BLaER1 treated with 17β-estradiol and CSF1 and Interleukin-3, amounts not matched to agents 10 nM and 100 nM (cell line): ENCODE results near the gene HIBADH.
"Not testable (repeated sequence)": the region's sequence is repeated elsewhere in the genome, so short reads cannot be mapped to it uniquely, and the experiment has no call there.

Source experiments
- H3K27ac ChIP-seq, 11 experiments: shearing (Covaris generic); formaldehyde crosslinking; 2 replicates each; pipeline ENCODE4 v1.8.1; 2022
- H3K27me3 ChIP-seq, 11 experiments: shearing (Covaris generic); formaldehyde crosslinking; 2 replicates each; pipeline ENCODE4 v1.8.1; 2022
- H3K36me3 ChIP-seq, 11 experiments: shearing (Covaris generic); formaldehyde crosslinking; 2 replicates each; pipeline ENCODE4 v1.8.1; 2022
- H3K4me1 ChIP-seq, 10 experiments: shearing (Covaris generic); formaldehyde crosslinking; 2 replicates each; pipeline ENCODE4 v1.8.1; 2022
- H3K4me2 ChIP-seq, 11 experiments: shearing (Covaris generic); formaldehyde crosslinking; 2 replicates each; pipeline ENCODE4 v1.8.1; 2022
- H3K4me3 ChIP-seq, 10 experiments: shearing (Covaris generic); formaldehyde crosslinking; 2 replicates each; pipeline ENCODE4 v1.8.1; 2022
- H3K9ac ChIP-seq, 11 experiments: shearing (Covaris generic); formaldehyde crosslinking; 2 replicates each; pipeline ENCODE4 v1.8.1; 2022
- H3K9me3 ChIP-seq, 11 experiments: shearing (Covaris generic); formaldehyde crosslinking; replicated peaks in 1 of 11; 2 replicates each; pipeline ENCODE4 v1.8.1; 2022
- H4K20me1 ChIP-seq, 11 experiments: shearing (Covaris generic); formaldehyde crosslinking; 2 replicates each; pipeline ENCODE4 v1.8.1; 2022
- Cebpa-rat ChIP-seq, 11 experiments: shearing (Covaris generic); IDR thresholded peaks; 2 replicates each; pipeline ENCODE4 v1.8.1; 2022

Gene HIBADH

DNA sequence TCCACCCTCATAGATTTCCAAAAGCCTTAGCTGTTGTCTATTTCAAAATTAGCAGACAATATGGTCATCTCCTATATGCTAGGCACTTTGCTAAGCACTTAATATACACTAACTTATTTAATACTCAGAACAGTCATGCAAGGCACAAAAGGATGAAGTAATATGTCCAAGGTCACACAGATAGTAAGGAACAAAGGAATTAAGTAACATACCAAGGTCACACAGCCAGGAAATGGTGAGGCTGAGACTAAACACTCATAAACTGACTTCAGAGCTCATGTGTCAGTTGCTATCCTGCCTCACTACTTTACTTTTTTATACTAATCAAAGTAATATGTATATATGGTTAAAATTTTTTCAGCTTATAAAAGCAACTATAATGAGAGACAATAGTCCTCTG, 23.6 kb upstream of the HIBADH start:
- H3K4me2 ChIP-seq = no peak overlapping the region
- no peak overlapping the region for H3K4me3 ChIP-seq
- H3K4me1 ChIP-seq = peaks cover 0 to 9% (median 7%) of the 10 kb centered on the region in 10 experiments; a peak in 12 of 20 replicates
- H3K27ac ChIP-seq = no peak overlapping the region
- H3K9ac ChIP-seq = no peak overlapping the region
- H3K27me3 ChIP-seq = no peaks in the 10 kb centered on the region
- no peaks in the 10 kb centered on the region for H3K36me3 ChIP-seq
- TF ChIP-seq Cebpa-rat (IDR thresholded peaks at IDR 0.05) = no peak
- H4K20me1 ChIP-seq = no peaks in the 10 kb centered on the region
- H3K9me3 ChIP-seq = peaks cover 0 to 3% (median 0%) of the 10 kb centered on the region in 11 experiments; a peak in 1 of 22 replicates

GRCh38 chr7:27685893-27686292, 23.2 kb upstream of the HIBADH start:
- Histone ChIP-seq H4K20me1 (no peaks in the 10 kb centered on the region), H3K9ac (no peak overlapping the region), H3K27ac (no peak overlapping the region), H3K27me3 (no peaks in the 10 kb centered on the region), H3K36me3 (no peaks in the 10 kb centered on the region), H3K9me3 (peaks cover 0 to 3% (median 0%) of the 10 kb centered on the region in 11 experiments; a peak in 1 of 22 replicates), H3K4me2 (no peak overlapping the region), H3K4me3 (no peak overlapping the region), H3K4me1 (peaks cover 0 to 9% (median 7%) of the 10 kb centered on the region in 10 experiments; a peak in 12 of 20 replicates)
- TF ChIP-seq Cebpa-rat (IDR thresholded peaks at IDR 0.05) = no peak

GRCh38 chr7:27685209-27685608, 22.5 kb upstream of the HIBADH start:
- Histone ChIP-seq H3K36me3 (no peaks in the 10 kb centered on the region), H3K4me2 (no peak overlapping the region), H3K9ac (no peak overlapping the region), H3K4me1 (peaks cover 0 to 9% (median 7%) of the 10 kb centered on the region in 10 experiments; a peak in 12 of 20 replicates), H3K27ac (no peak overlapping the region), H3K4me3 (no peak overlapping the region), H3K9me3 (peaks cover 0 to 3% (median 0%) of the 10 kb centered on the region in 11 experiments; a peak in 1 of 22 replicates), H4K20me1 (no peaks in the 10 kb centered on the region), H3K27me3 (no peaks in the 10 kb centered on the region)
- TF ChIP-seq Cebpa-rat (IDR thresholded peaks at IDR 0.05) = no peak

GRCh38 chr7:27684491-27684890, 21.8 kb upstream of the HIBADH start:
- no peak overlapping the region for H3K4me3 ChIP-seq
- no peaks in the 10 kb centered on the region for H3K27me3 ChIP-seq
- H3K4me1 ChIP-seq = peaks cover 0 to 5% (median 2%) of the 10 kb centered on the region in 10 experiments; a peak in 12 of 20 replicates
- no peak overlapping the region for H3K9ac ChIP-seq
- no peaks in the 10 kb centered on the region for H4K20me1 ChIP-seq
- H3K27ac ChIP-seq = no peak overlapping the region
- TF ChIP-seq Cebpa-rat (IDR thresholded peaks at IDR 0.05) = no peak
- no peaks in the 10 kb centered on the region for H3K36me3 ChIP-seq
- peaks cover 0 to 3% (median 0%) of the 10 kb centered on the region in 11 experiments; a peak in 1 of 22 replicates for H3K9me3 ChIP-seq
- H3K4me2 ChIP-seq = no peak overlapping the region

GRCh38 chr7:27680610-27681009, 17.9 kb upstream of the HIBADH start:
- Histone ChIP-seq H3K9me3 (no peaks in the 10 kb centered on the region), H4K20me1 (no peaks in the 10 kb centered on the region), H3K36me3 (no peaks in the 10 kb centered on the region), H3K27ac (no peak overlapping the region), H3K4me2 (no peak overlapping the region), H3K4me3 (no peak overlapping the region), H3K27me3 (no peaks in the 10 kb centered on the region), H3K4me1 (peaks cover 0 to 6% (median 0%) of the 10 kb centered on the region in 10 experiments; a peak in 2 of 20 replicates), H3K9ac (no peak overlapping the region)
- TF ChIP-seq Cebpa-rat (IDR thresholded peaks at IDR 0.05) = no peak

DNA sequence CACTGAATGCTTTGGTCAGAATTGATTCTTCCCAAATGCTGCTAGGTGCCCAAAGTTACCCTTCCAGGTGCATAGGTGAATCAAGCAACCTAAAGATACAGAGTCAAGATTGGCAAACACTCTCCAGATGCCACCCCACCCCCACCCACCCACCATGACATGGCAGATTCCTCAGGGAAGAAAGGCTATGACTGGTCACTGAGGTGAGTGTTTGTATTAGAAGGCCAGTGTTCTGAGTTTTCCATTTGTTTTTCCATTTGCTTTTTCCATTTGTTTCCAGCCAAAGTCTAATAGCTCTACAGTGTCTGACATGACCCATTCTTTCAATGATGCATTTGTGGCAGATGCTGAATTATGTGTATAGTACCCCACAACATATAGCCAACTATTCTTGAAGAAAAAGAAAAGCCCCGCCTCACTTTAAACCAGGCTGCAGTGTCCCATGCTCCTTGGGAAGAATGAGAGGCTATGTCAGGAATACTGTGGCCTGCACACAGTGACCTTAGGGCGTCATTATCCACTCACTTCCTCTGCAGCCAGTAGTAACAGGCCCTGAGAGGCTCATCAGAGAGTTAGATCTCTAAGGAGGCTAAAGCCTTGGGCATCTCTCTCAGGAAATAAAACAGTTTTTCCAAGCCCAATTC, 16.1 kb upstream of the HIBADH start:
- H3K27me3 ChIP-seq = no peaks in the 10 kb centered on the region
- peaks cover 0 to 4% (median 0%) of the 10 kb centered on the region in 11 experiments; a peak in 1 of 22 replicates for H3K9me3 ChIP-seq
- H3K27ac ChIP-seq = no peak overlapping the region
- no peak for TF ChIP-seq Cebpa-rat (IDR thresholded peaks at IDR 0.05)
- H3K4me1 ChIP-seq = peaks cover 0 to 6% (median 0%) of the 10 kb centered on the region in 10 experiments; a peak in 2 of 20 replicates
- H4K20me1 ChIP-seq = no peaks in the 10 kb centered on the region
- no peak overlapping the region for H3K4me2 ChIP-seq
- H3K4me3 ChIP-seq = no peak overlapping the region
- H3K9ac ChIP-seq = no peak overlapping the region
- H3K36me3 ChIP-seq = no peaks in the 10 kb centered on the region

DNA sequence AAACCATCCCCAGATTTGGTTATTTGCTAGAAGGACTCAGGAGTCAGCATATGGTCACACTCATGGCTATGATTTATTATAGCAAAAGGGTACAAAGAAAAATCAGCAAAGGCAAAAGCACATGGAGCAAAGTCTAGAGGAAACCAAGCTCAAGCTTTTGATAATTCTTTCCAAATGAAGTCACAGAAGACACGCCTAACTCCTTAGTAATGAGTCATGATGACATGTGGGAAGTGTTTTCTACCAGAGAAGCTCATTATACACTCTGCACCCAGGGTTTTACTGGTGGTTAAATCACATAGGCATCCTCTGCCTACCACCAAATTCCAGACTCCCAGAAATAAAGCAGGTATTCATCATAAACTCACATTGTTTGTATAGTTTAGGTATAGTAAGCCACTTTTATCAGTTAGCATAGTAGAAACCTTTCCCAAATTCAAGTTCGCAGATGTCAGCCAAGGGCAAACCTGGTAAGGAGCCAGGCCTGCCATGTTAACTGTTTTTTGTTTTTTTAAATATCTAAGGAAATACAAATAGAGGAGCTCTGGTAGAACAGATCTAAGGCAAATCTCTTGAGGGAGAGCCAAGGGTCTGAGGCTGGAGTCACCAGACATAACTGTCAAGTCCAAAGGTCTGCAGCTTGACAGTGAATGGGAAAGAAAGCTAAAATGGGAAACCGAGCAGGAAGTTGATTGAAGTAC, 15.4 kb upstream of the HIBADH start:
- H3K4me2 ChIP-seq = no peak overlapping the region

GRCh38 chr7:27674126-27674525, 11.4 kb upstream of the HIBADH start:
- H4K20me1 ChIP-seq, H3K27ac ChIP-seq, H3K36me3 ChIP-seq, H3K4me2 ChIP-seq, H3K9ac ChIP-seq, H3K27me3 ChIP-seq, H3K4me3 ChIP-seq, H3K4me1 ChIP-seq: not testable (repeated sequence)
- peaks cover 0 to 14% (median 4%) of the 10 kb centered on the region in 11 experiments; a peak in 5 of 22 replicates for H3K9me3 ChIP-seq

More for the DNA sequence above, 15.4 kb upstream of the HIBADH start:
- Histone ChIP-seq H4K20me1 (no peaks in the 10 kb centered on the region), H3K4me3 (no peak overlapping the region), H3K36me3 (no peaks in the 10 kb centered on the region), H3K27me3 (no peaks in the 10 kb centered on the region), H3K9ac (no peak overlapping the region), H3K27ac (no peak overlapping the region), H3K4me1 (peaks cover 0 to 6% (median 0%) of the 10 kb centered on the region in 10 experiments; a peak in 2 of 20 replicates), H3K9me3 (peaks cover 0 to 11% (median 4%) of the 10 kb centered on the region in 11 experiments; a peak in 5 of 22 replicates)
- no peak for TF ChIP-seq Cebpa-rat (IDR thresholded peaks at IDR 0.05)

DNA sequence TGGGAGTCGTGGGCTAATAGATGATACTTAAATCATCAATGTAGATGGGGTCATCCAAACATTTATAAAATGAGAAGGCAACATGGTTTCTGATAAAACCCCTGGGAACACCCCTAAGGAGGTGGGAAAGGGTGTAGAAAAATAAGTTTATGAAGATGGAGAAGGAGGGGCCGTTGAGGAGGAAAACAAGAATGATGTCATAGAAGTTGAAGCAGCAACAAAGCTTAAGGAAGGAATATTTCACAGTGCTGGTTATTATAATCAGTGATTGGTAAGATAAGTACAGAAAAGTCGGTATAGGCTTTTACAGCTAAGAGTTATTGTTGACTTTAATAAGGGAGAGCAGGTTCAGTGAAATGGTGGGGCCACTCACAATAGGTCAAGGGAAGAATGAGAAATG, 9.0 kb upstream of the HIBADH start:
- no peaks in the 10 kb centered on the region for H3K27me3 ChIP-seq
- no peaks in the 10 kb centered on the region for H3K4me1 ChIP-seq
- no peak overlapping the region for H3K4me2 ChIP-seq
- no peak overlapping the region for H3K9ac ChIP-seq
- H4K20me1 ChIP-seq = no peaks in the 10 kb centered on the region
- H3K27ac ChIP-seq = no peak overlapping the region
- no peaks in the 10 kb centered on the region for H3K36me3 ChIP-seq
- TF ChIP-seq Cebpa-rat (IDR thresholded peaks at IDR 0.05) = no peak
- peaks cover 0 to 14% (median 4%) of the 10 kb centered on the region in 11 experiments; a peak in 5 of 22 replicates for H3K9me3 ChIP-seq
- no peak overlapping the region for H3K4me3 ChIP-seq
